ENCODE results near the gene LIG3. TPM values are rescaled to one million over a fixed set of nuclear protein-coding genes. Genes with fewer than 3 reads are reported as not detected.

Gene LIG3
- total and polyA plus RNA-seq, 2 of the 4 experiments (the other 2 are of a cell fraction), result 36.4 to 41.9 TPM

- TF ChIP-seq MAFK (IDR thresholded peaks at IDR 0.05; ENCODE audit: low read depth, low read length) (no peak), BHLHE40 (IDR thresholded peaks at IDR 0.05; ENCODE audit: low read depth, low read length) (no peak), CEBPB (IDR thresholded peaks at IDR 0.05; ENCODE audit: low read depth, low read length) (no peak), RAD21 (IDR thresholded peaks at IDR 0.05; ENCODE audit: low read length) (no peak), RCOR1 (IDR thresholded peaks at IDR 0.05; ENCODE audit: insufficient replicate concordance, low read length) (no peak), USF2 (IDR thresholded peaks at IDR 0.05; ENCODE audit: low read depth, low read length) (no peak), FOS (IDR thresholded peaks at IDR 0.05; ENCODE audit: low read depth, low read length) (no peak), RFX5 (IDR thresholded peaks at IDR 0.05; ENCODE audit: low read depth, low read length) (no peak), CHD1 (IDR thresholded peaks at IDR 0.05; ENCODE audit: low read depth, low read length) (no peak), SMC3 (IDR thresholded peaks at IDR 0.05; ENCODE audit: low read depth, low read length) (no peak), MAZ (IDR thresholded peaks at IDR 0.05; ENCODE audit: borderline replicate concordance, low read depth, low read length) (no peak), POLR2A (IDR thresholded peaks at IDR 0.05; ENCODE audit: low read depth, low read length) (no peak), CTCF (conservative IDR thresholded peaks at IDR 0.05; ENCODE audit: low read depth, low read length) (no peak), NFE2L2 (IDR thresholded peaks at IDR 0.05; ENCODE audit: low read depth, low read length) (no peak), MXI1 (IDR thresholded peaks at IDR 0.05; ENCODE audit: borderline replicate concordance, low read depth, low read length) (no peak), ELK1 (IDR thresholded peaks at IDR 0.05; ENCODE audit: borderline replicate concordance, low read depth, low read length) (no peak)
- Histone ChIP-seq H3K9me3 (ENCODE audit: control insufficient read depth, insufficient read depth, low read length) (no peaks in the 10 kb centered on the region), H3K9ac (ENCODE audit: low read depth, low read length) (no peak overlapping the region), H3K27me3 (ENCODE audit: control insufficient read depth, insufficient read depth, low read length) (no peaks in the 10 kb centered on the region), H3K18ac (ENCODE audit: low read depth, low read length) (no peak overlapping the region), H3K4me3 (ENCODE audit: insufficient read depth, low read depth, low read length) (no peak overlapping the region), H3K79me1 (ENCODE audit: low read depth in 1 of 2, low read length in 2 of 2) (peaks cover 0 to 2% of the 10 kb centered on the region in 2 experiments; a peak in 1 of 4 replicates), H2AFZ (replicated peaks; ENCODE audit: low read length, poor library complexity) (no peak overlapping the region), H3K27ac (ENCODE audit: insufficient read depth, low read length) (no peak overlapping the region), H3K9me1 (ENCODE audit: insufficient read depth, low read length) (no peaks in the 10 kb centered on the region; the same call in 1 of the 2 replicates), H2BK20ac (ENCODE audit: low read depth, low read length) (no peak overlapping the region), H2BK5ac (ENCODE audit: low read depth, low read length, poor library complexity, severe bottlenecking) (no peak overlapping the region), H2AK5ac (ENCODE audit: low read depth, low read length) (no peak overlapping the region), H3K56ac (ENCODE audit: extremely low read depth, insufficient read depth, low read length) (no peak overlapping the region), H3K14ac (replicated peaks; ENCODE audit: low read depth, low read length) (no peak overlapping the region), H3K23ac (ENCODE audit: low read depth, low read length) (no peak overlapping the region), H3K4me1 (ENCODE audit: control insufficient read depth, insufficient read depth, low read length) (no peaks in the 10 kb centered on the region), H4K5ac (ENCODE audit: low read depth, low read length) (no peak overlapping the region), H4K20me1 (ENCODE audit: insufficient read depth, low read length) (no peaks in the 10 kb centered on the region), H3K4ac (ENCODE audit: low read depth, low read length) (no peak overlapping the region), H2AK9ac (replicated peaks; ENCODE audit: low read depth, low read length, poor library complexity) (no peak overlapping the region), H2BK120ac (ENCODE audit: low read depth, low read length) (no peak overlapping the region), H4K91ac (ENCODE audit: insufficient read depth, low read depth, low read length) (no peak overlapping the region), H3K36me3 (ENCODE audit: control insufficient read depth, insufficient read depth, low read length) (no peaks in the 10 kb centered on the region; the same call in 1 of the 2 replicates), H4K8ac (ENCODE audit: low read depth in 2 of 2, low read length in 2 of 2) (no peak overlapping the region), H3K4me2 (ENCODE audit: low read depth, low read length) (no peak overlapping the region), H2BK15ac (ENCODE audit: low read depth, low read length) (no peak overlapping the region)
- in situ Hi-C loops (cut with MboI; ENCODE audit: low sequenced_read_pairs) (no loop called here), intact Hi-C loops (cut with micrococcal nuclease) (no loop called here), dilution Hi-C loops (cut with HindIII; ENCODE audit: low sequenced_read_pairs, unreplicated experiment) (no loop called here)
- BruUV-seq (replicated peaks), result no TSS peak
- DNase-seq (no peak), ATAC-seq (ENCODE audit: low read depth) (no peak)
- POLR2A ChIA-PET (ENCODE audit: unreplicated experiment), result no interaction called here
- no CpG with 5 or more reads among the region's 2 CpGs for WGBS, 2 experiments (ENCODE audit: extremely low coverage in 2 of 2, insufficient read length in 1 of 2)
- CTCF ChIA-PET, result no interaction called here
Observed at GRCh38 chr17:34974179-34974578, 6.1 kb upstream of the LIG3 start.
